GM12874 (cell line): Measurements from ENCODE around the gene CSNK1E.

Source experiments
- CTCF ChIP-seq: IDR thresholded peaks from 2 replicates; pipeline ENCODE4 v1.5.1; 2011; ENCODE audit warnings: low read depth, mild to moderate bottlenecking, control low read depth, low read length, moderate library complexity; ENCODE audit not compliant: insufficient read depth

The CSNK1E gene

GRCh38 chr22:38327805-38328204 lies 10.6 kb upstream of the CSNK1E start:
- TF ChIP-seq CTCF = no peak

GRCh38 chr22:38327396-38327795 lies 10.2 kb upstream of the CSNK1E start:
- TF ChIP-seq CTCF = no peak

GRCh38 chr22:38325587-38325986 lies 8.4 kb upstream of the CSNK1E start:
- TF ChIP-seq CTCF = no peak

- TF ChIP-seq CTCF = no peak
Observed at GRCh38 chr22:38320605-38321402, 3.6 kb upstream of the CSNK1E start.

GRCh38 chr22:38318792-38319773 lies 1.9 kb upstream of the CSNK1E start:
- TF ChIP-seq CTCF = no peak

GRCh38 chr22:38317995-38318715 lies 922 bp upstream of the CSNK1E start:
- no peak for TF ChIP-seq CTCF
